Peyer's patch (tissue), 4 donors: ENCODE results near the gene MYOCD. TPM values are rescaled to one million over a fixed set of nuclear protein-coding genes. Genes with fewer than 3 reads are reported as not detected.

Experiments
- DNase-seq, 3 donors: peaks; one replicate each; pipeline ENCODE4 v3.0.0-alpha.2; 2017 to 2019
- H3K27ac ChIP-seq, 4 donors: fragments of 200-600 bp; sonication (generic); one replicate each; pipeline ENCODE4 v1.5.1; 2016 to 2019
- H3K27me3 ChIP-seq, 2 donors: fragments of 200-600 bp; sonication (generic); one replicate each; pipeline ENCODE4 v1.5.1; 2019
- H3K36me3 ChIP-seq, 3 donors: fragments of 200-600 bp; sonication (generic); one replicate each; pipeline ENCODE4 v1.5.1; 2016 to 2019
- H3K4me1 ChIP-seq, 4 donors: fragments of 200-600 bp; sonication (generic); one replicate each; pipeline ENCODE4 v1.5.1; 2016 to 2019
- H3K4me3 ChIP-seq, 4 donors: fragments of 200-600 bp; sonication (generic); 1 replicate in 3 of 4; 2 replicates in 1 of 4; pipeline ENCODE4 v1.5.1; 2016 to 2019; ENCODE audit warnings: mild to moderate bottlenecking in 1 of 4
- H3K9me3 ChIP-seq, 4 donors: fragments of 200-600 bp; sonication (generic); one replicate each; pipeline ENCODE4 v1.5.1; 2016 to 2019; ENCODE audit warnings: mild to moderate bottlenecking in 1 of 4
- CTCF ChIP-seq, 6 experiments: fragments of 450-650 bp in 4 of 6; fragments of 200-600 bp in 2 of 6; sonication (generic) in 1 of 6; IDR thresholded peaks; one replicate each; pipeline ENCODE4 v1.5.1; 2017 to 2019; ENCODE audit warnings: antibody characterized with exemption in 6 of 6, mild to moderate bottlenecking in 3 of 6, moderate library complexity in 1 of 6
- POLR2A ChIP-seq, 2 donors: fragments of 450-650 bp; IDR thresholded peaks; one replicate each; pipeline ENCODE4 v1.5.1; 2017; ENCODE audit warnings: antibody characterized with exemption in 2 of 2, mild to moderate bottlenecking in 2 of 2, moderate library complexity in 2 of 2
- total RNA-seq, 4 donors: library from RNA; depleted of rRNA; stranded (reverse); fragments of >200 nt; gene quantifications; one replicate each; pipeline ENCODE4 v1.1.0, GENCODE V29; 2016

MYOCD gene
- total RNA-seq, 4 donors from 2014 or later: 1.2 to 5.2 (median 3.4) TPM

- Histone ChIP-seq H3K4me3 (no peak overlapping the region), H3K27ac (no peak overlapping the region), H3K9me3 (no peaks in the 10 kb centered on the region), H3K27me3 (no peaks in the 10 kb centered on the region), H3K4me1 (no peaks in the 10 kb centered on the region), H3K36me3 (no peaks in the 10 kb centered on the region)
- TF ChIP-seq POLR2A (IDR thresholded peaks at IDR 0.05) (no peak), CTCF (IDR thresholded peaks at IDR 0.05) (no peak)
- DNase-seq: no peak
Observed at GRCh38 chr17:12769981-12770380, 104.3 kb downstream of the MYOCD start.

- Histone ChIP-seq H3K9me3 (no peaks in the 10 kb centered on the region), H3K27ac (no peak overlapping the region)
- TF ChIP-seq CTCF (IDR thresholded peaks at IDR 0.05): no peak
Observed at GRCh38 chr17:12773153-12773552, 107.5 kb downstream of the MYOCD start.

GRCh38 chr17:12789075-12789480 is 123.4 kb downstream of the MYOCD start:
- Histone ChIP-seq H3K27me3 (no peaks in the 10 kb centered on the region), H3K9me3 (no peaks in the 10 kb centered on the region), H3K4me3 (peak overlapping the region; percentile 55 to 92 (median 71)), H3K36me3 (no peaks in the 10 kb centered on the region), H3K27ac (peak overlapping the region in 2 of 4 donors; percentile 51 to 81), H3K4me1 (peaks cover 0 to 6% (median 0%) of the 10 kb centered on the region in 4 donors)
- TF ChIP-seq POLR2A (IDR thresholded peaks at IDR 0.05) (no peak), CTCF (IDR thresholded peaks at IDR 0.05) (no peak)
- no peak for DNase-seq

More at GRCh38 chr17:12773153-12773552, 107.5 kb downstream of the MYOCD start:
- no peaks in the 10 kb centered on the region for H3K4me1 ChIP-seq
- no peak overlapping the region for H3K4me3 ChIP-seq
- no peaks in the 10 kb centered on the region for H3K27me3 ChIP-seq
- DNase-seq: no peak
- no peaks in the 10 kb centered on the region for H3K36me3 ChIP-seq

GRCh38 chr17:12789481-12790248 is 124.0 kb downstream of the MYOCD start, which contains the start of gene ARHGAP44:
Gene ARHGAP44, plus strand, starts transcription at chr17:12789498. Its CDS starts 341 bp downstream, at chr17:12789839.
- Histone ChIP-seq H3K4me1 (peaks cover 0 to 6% (median 0%) of the 10 kb centered on the region in 4 donors), H3K27ac (peak within 1 kb of the TSS in 2 of 4 donors; percentile 51 to 81), H3K4me3 (peak within 1 kb of the TSS; percentile 55 to 92 (median 71)), H3K9me3 (no peaks in the 10 kb centered on the region), H3K27me3 (no peaks in the 10 kb centered on the region), H3K36me3 (no peaks in the 10 kb centered on the region)
- DNase-seq: peak; percentile 17 to 81 (median 74)
- TF ChIP-seq CTCF (IDR thresholded peaks at IDR 0.05) (no peak), POLR2A (IDR thresholded peaks at IDR 0.05) (peak; percentile 43 to 52)

GRCh38 chr17:12790249-12791106 is 124.8 kb downstream of the MYOCD start:
- peak in 1 of 3 donors; percentile 53 for DNase-seq
- no peaks in the 10 kb centered on the region for H3K36me3 ChIP-seq
- peak overlapping the region; percentile 55 to 92 (median 71) for H3K4me3 ChIP-seq
- TF ChIP-seq CTCF (IDR thresholded peaks at IDR 0.05): no peak
- no peak for TF ChIP-seq POLR2A (IDR thresholded peaks at IDR 0.05)
- H3K4me1 ChIP-seq: peaks cover 0 to 6% (median 0%) of the 10 kb centered on the region in 4 donors
- peak overlapping the region in 1 of 4 donors; percentile 81 for H3K27ac ChIP-seq
- H3K27me3 ChIP-seq: no peaks in the 10 kb centered on the region
- H3K9me3 ChIP-seq: no peaks in the 10 kb centered on the region
